ENCODE results near the gene ZNF474.

DNA sequence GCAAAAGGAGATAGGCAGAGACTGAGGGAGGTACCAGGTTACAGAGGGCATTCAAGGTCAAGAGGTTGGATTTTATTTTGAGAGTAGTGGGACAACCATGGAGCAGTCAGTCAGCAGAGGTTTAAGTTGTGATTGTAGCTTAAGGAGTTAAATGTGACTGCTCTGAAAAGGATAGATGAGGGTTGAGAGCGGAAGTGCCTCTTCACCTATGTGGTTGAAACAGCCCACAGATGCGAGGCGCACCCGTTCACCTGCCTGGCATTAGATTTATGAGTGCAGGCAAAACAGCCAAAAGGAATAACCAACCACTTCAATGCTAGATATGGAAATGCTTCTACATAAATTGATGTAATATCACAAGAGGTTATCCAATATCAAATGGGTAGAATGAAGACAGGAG lies 8.4 kb downstream of the ZNF474 start:
- TF ChIP-seq POLR2A (IDR thresholded peaks at IDR 0.05) (no peak), CTCF (IDR thresholded peaks at IDR 0.05) (no peak)

Measured in body of pancreas (tissue), 4 donors.